Measurements from ENCODE around the gene RPL34. TPM values are rescaled to one million over a fixed set of nuclear protein-coding genes. Genes with fewer than 3 reads are reported as not detected.

RPL34 gene
- total and polyA plus RNA-seq, 2 of the 8 experiments (the other 6 are each of a cell fraction or from before 2014, with no cell fraction given), result 1,430 to 2,987 TPM

- CTCF ChIA-PET (ENCODE audit: partially characterized antibody), result no interaction called here
- TF ChIP-seq CEBPB (IDR thresholded peaks at IDR 0.05; ENCODE audit: low read depth, low read length) (no peak), NANOG (IDR thresholded peaks at IDR 0.05; ENCODE audit: insufficient read depth, low read depth, low read length, poor library complexity, severe bottlenecking) (no peak), CREB1 (IDR thresholded peaks at IDR 0.05) (no peak), MAFK (IDR thresholded peaks at IDR 0.05; ENCODE audit: low read depth, low read length) (no peak), ZNF274 (IDR thresholded peaks at IDR 0.05; ENCODE audit: borderline replicate concordance, extremely low read depth, low read length) (no peak), KDM5A (IDR thresholded peaks at IDR 0.05; ENCODE audit: low read length) (no peak), CHD2 (IDR thresholded peaks at IDR 0.05; ENCODE audit: low read length) (no peak), HDAC6 (IDR thresholded peaks at IDR 0.05; ENCODE audit: low read depth, low read length) (no peak), SIRT6 (IDR thresholded peaks at IDR 0.05; ENCODE audit: low read length) (no peak)
- TF ChIP-seq, protein P1, sequence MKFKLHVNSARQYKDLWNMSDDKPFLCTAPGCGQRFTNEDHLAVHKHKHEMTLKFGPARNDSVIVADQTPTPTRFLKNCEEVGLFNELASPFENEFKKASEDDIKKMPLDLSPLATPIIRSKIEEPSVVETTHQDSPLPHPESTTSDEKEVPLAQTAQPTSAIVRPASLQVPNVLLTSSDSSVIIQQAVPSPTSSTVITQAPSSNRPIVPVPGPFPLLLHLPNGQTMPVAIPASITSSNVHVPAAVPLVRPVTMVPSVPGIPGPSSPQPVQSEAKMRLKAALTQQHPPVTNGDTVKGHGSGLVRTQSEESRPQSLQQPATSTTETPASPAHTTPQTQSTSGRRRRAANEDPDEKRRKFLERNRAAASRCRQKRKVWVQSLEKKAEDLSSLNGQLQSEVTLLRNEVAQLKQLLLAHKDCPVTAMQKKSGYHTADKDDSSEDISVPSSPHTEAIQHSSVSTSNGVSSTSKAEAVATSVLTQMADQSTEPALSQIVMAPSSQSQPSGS (IDR thresholded peaks at IDR 0.05; ENCODE audit: low read length), result no peak
- H3K4me2 ChIP-seq (ENCODE audit: insufficient read depth in 1 of 2, low read depth in 2 of 2, low read length in 2 of 2), result no peak overlapping the region
These were observed 18.8 kb upstream of the RPL34 start for GRCh38 chr4:108601532-108601931.

More at GRCh38 chr4:108601532-108601931, 18.8 kb upstream of the RPL34 start:
- Histone ChIP-seq H2BK15ac (ENCODE audit: low read length) (no peak overlapping the region), H3K79me1 (ENCODE audit: low read depth, low read length) (no peaks in the 10 kb centered on the region), H3K23ac (ENCODE audit: insufficient read length) (no peak overlapping the region), H3K18ac (ENCODE audit: extremely low read depth, low read length) (no peak overlapping the region), H3K27me3 (replicated peaks in 1 of 4; ENCODE audit: control insufficient read depth in 3 of 4, extremely low read depth in 1 of 4, insufficient read depth in 3 of 4, low read length in 3 of 4) (no peaks in the 10 kb centered on the region), H3K36me3 (ENCODE audit: control insufficient read depth in 2 of 4, insufficient read depth in 4 of 4, low read length in 3 of 4) (no peaks in the 10 kb centered on the region), H4K91ac (replicated peaks; ENCODE audit: insufficient read length, low read length) (no peak overlapping the region), H3K79me2 (ENCODE audit: control insufficient read depth in 1 of 2, insufficient read depth in 2 of 2, low read length in 2 of 2) (no peaks in the 10 kb centered on the region), H3K56ac (replicated peaks; ENCODE audit: insufficient read length, low read depth, low read length) (no peak overlapping the region), H3K4ac (replicated peaks; ENCODE audit: insufficient read length, low read depth, low read length) (no peak overlapping the region), H2BK12ac (ENCODE audit: low read depth, low read length) (no peak overlapping the region), H2BK20ac (ENCODE audit: low read length) (no peak overlapping the region), H3K23me2 (ENCODE audit: low read depth, low read length) (no peaks in the 10 kb centered on the region), H4K5ac (ENCODE audit: insufficient read length, low read depth, low read length) (no peak overlapping the region), H3K9ac (replicated peaks in 1 of 4; ENCODE audit: extremely low read depth in 1 of 4, low read depth in 3 of 4, low read length in 3 of 4) (no peak overlapping the region), H2BK5ac (ENCODE audit: low read depth, low read length) (no peak overlapping the region), H3K9me3 (ENCODE audit: insufficient read depth in 2 of 2, low read depth in 1 of 2, low read length in 1 of 2) (no peaks in the 10 kb centered on the region), H3K14ac (ENCODE audit: insufficient read length) (no peak overlapping the region), H2AK5ac (ENCODE audit: low read depth, low read length) (no peak overlapping the region), H2BK120ac (replicated peaks; ENCODE audit: low read depth, low read length) (no peak overlapping the region), H3K27ac (ENCODE audit: low read depth, low read length) (no peak overlapping the region), H3K4me1 (replicated peaks in 1 of 4; ENCODE audit: control insufficient read depth in 3 of 4, insufficient read depth in 4 of 4, low read length in 3 of 4) (no peaks in the 10 kb centered on the region), H4K8ac (ENCODE audit: extremely low read depth, insufficient read depth, low read length) (no peak overlapping the region), H2AFZ (ENCODE audit: low read length) (no peak overlapping the region), H3K4me3 (ENCODE audit: extremely low read depth in 1 of 4, insufficient read depth in 2 of 4, low read depth in 3 of 4, low read length in 4 of 4) (no peak overlapping the region), H4K20me1 (replicated peaks in 1 of 2; ENCODE audit: control insufficient read depth in 1 of 2, insufficient read depth in 2 of 2, low read length in 2 of 2) (no peaks in the 10 kb centered on the region)
- no peak for FAIRE-seq
- POLR2A ChIA-PET (ENCODE audit: partially characterized antibody), result interaction anchor here (1.8 kb wide), 1 partner anchor 9 kb away, joined by 6 read pairs; no protein-coding TSS in a partner anchor
- WGBS, 2 experiments (ENCODE audit: extremely low coverage in 1 of 2, insufficient coverage in 1 of 2, insufficient read length in 1 of 2, insufficient replicate concordance in 2 of 2, low coverage in 1 of 2, low lambda C conversion rate in 2 of 2, missing lambda C conversion rate in 1 of 2), result 86% methylated on average over 1 of the region's 1 CpG; no CpG with 5 or more reads in 1 of the 2 experiments
- DNase-seq (ENCODE audit: low read depth in 1 of 2, low spot score in 2 of 2), result no peak

All from H1 (cell line).